Measurements from ENCODE around the gene POU6F1.

POU6F1 gene

DNA sequence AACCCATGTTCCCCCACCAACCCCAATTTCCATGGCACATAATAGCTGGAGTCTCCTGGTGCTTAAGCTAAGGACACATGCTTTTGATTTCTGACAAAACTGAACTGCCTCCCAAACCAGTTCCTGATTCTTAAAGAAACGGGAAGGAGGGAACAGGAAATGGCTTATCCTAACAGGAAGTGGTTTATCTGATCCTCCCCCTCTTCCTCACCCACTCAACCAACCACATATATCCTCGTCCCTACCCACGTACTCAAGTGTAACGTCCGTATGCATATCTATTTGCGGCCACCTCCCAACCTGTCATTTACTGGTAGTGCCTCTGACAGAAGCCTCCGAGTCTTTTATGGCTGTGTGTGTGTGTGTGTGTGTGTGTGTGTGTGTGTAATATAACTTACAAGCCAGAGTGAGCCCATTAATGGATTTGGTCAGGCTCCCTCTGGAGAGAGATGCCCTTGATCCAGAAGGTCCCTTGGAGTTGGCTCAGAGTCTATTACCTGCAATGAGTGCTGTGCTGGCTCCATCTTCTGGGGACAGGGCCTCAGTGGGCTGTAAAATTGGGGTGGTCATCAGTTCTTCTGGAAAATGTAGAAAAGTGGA lies 28.5 kb upstream of the POU6F1 start (continued):
- TF ChIP-seq PPARA (CRISPR knock-in tag; IDR thresholded peaks at IDR 0.05; ENCODE audit: borderline replicate concordance) (no peak), ZFP3 (CRISPR knock-in tag; IDR thresholded peaks at IDR 0.05) (no peak)

DNA sequence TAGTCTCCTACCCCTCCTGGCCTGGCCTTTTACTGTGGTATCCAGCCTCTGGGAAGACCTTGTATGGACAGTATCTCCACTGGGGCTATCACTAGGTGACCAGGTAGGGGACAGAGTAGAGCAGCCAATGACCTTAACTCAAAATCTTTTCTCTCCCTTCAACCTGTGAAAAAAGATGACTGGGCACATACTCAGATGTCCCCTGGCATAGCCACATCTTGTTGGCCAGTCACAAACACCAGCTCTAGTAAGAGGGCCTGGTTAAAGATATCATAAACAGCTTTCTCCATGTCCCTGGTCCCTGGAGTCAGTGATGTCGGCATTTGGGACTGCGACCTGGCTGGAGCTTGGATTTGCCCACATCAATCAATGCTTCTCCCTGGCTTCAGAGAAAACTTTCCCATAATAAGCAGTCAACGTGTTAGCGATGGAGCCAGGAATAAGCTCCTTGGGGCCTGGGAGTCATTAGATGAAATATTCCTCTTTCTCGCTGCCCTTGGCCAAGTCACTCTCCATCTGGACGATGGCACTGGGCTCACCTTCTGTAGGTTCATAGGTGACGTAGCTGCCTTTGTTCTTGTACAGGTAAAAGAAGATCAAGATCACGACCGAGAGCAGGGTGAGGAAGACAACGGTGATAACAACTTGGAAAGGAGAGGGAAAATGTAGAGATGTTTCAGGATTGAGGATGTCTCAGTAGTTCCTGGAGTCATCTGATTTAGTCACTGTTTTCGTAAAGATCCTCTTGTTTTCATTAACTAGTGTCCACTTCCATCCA lies 27.8 kb upstream of the POU6F1 start:
- ATAC-seq = no peak; the same call in 2 of the 3 replicates
- TF ChIP-seq TOX (CRISPR knock-in tag; IDR thresholded peaks at IDR 0.05; ENCODE audit: borderline replicate concordance) (no peak), BACH2 (CRISPR knock-in tag; IDR thresholded peaks at IDR 0.05; ENCODE audit: borderline replicate concordance) (no peak), ARNTL (CRISPR knock-in tag; IDR thresholded peaks at IDR 0.05; ENCODE audit: borderline replicate concordance, low read depth) (no peak), ZNF8 (CRISPR knock-in tag; IDR thresholded peaks at IDR 0.05) (no peak), ISL1 (CRISPR knock-in tag; IDR thresholded peaks at IDR 0.05) (no peak), TCF4 (CRISPR knock-in tag; IDR thresholded peaks at IDR 0.05; ENCODE audit: borderline replicate concordance) (no peak), ZC3H10 (CRISPR knock-in tag; IDR thresholded peaks at IDR 0.05) (no peak), CSDC2 (CRISPR knock-in tag; IDR thresholded peaks at IDR 0.05) (no peak), PPARA (CRISPR knock-in tag; IDR thresholded peaks at IDR 0.05; ENCODE audit: borderline replicate concordance) (no peak), SNAI2 (CRISPR knock-in tag; IDR thresholded peaks at IDR 0.05) (no peak), OSR1 (CRISPR knock-in tag; IDR thresholded peaks at IDR 0.05) (no peak), RARB (CRISPR knock-in tag; IDR thresholded peaks at IDR 0.05) (no peak), ZFP3 (CRISPR knock-in tag; IDR thresholded peaks at IDR 0.05) (no peak), GLIS3 (CRISPR knock-in tag; IDR thresholded peaks at IDR 0.05) (no peak), ESRRG (CRISPR knock-in tag; IDR thresholded peaks at IDR 0.05) (no peak), ZNF565 (CRISPR knock-in tag; conservative IDR thresholded peaks at IDR 0.05; ENCODE audit: low read depth) (no peak), ZNF70 (CRISPR knock-in tag; IDR thresholded peaks at IDR 0.05) (no peak), ZFP30 (CRISPR knock-in tag; IDR thresholded peaks at IDR 0.05) (no peak)
- TF ChIP-seq, protein P1, sequence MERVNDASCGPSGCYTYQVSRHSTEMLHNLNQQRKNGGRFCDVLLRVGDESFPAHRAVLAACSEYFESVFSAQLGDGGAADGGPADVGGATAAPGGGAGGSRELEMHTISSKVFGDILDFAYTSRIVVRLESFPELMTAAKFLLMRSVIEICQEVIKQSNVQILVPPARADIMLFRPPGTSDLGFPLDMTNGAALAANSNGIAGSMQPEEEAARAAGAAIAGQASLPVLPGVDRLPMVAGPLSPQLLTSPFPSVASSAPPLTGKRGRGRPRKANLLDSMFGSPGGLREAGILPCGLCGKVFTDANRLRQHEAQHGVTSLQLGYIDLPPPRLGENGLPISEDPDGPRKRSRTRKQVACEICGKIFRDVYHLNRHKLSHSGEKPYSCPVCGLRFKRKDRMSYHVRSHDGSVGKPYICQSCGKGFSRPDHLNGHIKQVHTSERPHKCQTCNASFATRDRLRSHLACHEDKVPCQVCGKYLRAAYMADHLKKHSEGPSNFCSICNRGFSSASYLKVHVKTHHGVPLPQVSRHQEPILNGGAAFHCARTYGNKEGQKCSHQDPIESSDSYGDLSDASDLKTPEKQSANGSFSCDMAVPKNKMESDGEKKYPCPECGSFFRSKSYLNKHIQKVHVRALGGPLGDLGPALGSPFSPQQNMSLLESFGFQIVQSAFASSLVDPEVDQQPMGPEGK (CRISPR knock-in tag; IDR thresholded peaks at IDR 0.05; ENCODE audit: borderline replicate concordance) = no peak
- TF ChIP-seq, protein P2, sequence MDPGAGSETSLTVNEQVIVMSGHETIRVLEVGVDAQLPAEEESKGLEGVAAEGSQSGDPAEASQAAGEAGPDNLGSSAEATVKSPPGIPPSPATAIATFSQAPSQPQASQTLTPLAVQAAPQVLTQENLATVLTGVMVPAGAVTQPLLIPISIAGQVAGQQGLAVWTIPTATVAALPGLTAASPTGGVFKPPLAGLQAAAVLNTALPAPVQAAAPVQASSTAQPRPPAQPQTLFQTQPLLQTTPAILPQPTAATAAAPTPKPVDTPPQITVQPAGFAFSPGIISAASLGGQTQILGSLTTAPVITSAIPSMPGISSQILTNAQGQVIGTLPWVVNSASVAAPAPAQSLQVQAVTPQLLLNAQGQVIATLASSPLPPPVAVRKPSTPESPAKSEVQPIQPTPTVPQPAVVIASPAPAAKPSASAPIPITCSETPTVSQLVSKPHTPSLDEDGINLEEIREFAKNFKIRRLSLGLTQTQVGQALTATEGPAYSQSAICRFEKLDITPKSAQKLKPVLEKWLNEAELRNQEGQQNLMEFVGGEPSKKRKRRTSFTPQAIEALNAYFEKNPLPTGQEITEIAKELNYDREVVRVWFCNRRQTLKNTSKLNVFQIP (CRISPR knock-in tag; IDR thresholded peaks at IDR 0.05; ENCODE audit: borderline replicate concordance, low read depth) = no peak

DNA sequence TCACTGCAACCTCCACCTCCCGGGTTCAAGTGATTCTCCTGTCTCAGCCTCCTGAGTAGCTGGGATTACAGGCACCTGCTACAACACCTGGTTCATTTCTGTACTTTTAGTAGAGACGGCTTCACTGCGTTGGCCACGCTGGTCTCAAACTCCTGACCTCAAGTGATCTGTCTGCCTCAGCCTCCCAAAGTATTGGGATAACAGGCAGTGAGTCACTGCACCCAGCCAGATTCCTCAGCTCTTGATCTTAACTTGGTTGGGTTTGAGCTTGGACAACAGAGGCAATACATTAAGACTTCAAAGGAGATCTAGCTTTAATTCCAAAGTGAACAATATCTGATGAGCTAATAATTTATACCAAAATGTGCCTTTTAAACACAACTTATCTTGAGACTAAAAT lies 26.4 kb upstream of the POU6F1 start:
- no peak for ATAC-seq
- TF ChIP-seq, protein P1 (CRISPR knock-in tag; IDR thresholded peaks at IDR 0.05; ENCODE audit: borderline replicate concordance) = no peak

DNA sequence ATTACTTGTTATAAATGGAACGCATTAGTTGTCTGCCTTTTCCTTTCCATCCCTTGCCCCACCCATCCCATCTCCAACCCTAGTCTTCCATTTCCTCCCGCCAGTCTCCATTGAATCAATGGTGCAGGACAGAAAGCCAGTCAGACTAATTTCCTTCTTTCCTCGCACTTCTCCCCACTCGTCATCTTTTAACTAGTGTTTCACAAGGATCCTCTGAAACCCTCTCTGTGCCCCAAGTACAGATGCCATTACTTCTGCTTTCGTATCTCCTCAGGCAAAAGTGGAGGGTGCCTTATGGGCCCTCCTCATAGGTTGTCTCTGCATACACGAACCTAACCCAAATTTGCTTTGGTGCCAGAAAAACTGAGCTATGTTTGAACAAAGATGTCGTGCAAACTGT lies 25.0 kb upstream of the POU6F1 start:
- ATAC-seq = no peak
- TF ChIP-seq, protein P3, sequence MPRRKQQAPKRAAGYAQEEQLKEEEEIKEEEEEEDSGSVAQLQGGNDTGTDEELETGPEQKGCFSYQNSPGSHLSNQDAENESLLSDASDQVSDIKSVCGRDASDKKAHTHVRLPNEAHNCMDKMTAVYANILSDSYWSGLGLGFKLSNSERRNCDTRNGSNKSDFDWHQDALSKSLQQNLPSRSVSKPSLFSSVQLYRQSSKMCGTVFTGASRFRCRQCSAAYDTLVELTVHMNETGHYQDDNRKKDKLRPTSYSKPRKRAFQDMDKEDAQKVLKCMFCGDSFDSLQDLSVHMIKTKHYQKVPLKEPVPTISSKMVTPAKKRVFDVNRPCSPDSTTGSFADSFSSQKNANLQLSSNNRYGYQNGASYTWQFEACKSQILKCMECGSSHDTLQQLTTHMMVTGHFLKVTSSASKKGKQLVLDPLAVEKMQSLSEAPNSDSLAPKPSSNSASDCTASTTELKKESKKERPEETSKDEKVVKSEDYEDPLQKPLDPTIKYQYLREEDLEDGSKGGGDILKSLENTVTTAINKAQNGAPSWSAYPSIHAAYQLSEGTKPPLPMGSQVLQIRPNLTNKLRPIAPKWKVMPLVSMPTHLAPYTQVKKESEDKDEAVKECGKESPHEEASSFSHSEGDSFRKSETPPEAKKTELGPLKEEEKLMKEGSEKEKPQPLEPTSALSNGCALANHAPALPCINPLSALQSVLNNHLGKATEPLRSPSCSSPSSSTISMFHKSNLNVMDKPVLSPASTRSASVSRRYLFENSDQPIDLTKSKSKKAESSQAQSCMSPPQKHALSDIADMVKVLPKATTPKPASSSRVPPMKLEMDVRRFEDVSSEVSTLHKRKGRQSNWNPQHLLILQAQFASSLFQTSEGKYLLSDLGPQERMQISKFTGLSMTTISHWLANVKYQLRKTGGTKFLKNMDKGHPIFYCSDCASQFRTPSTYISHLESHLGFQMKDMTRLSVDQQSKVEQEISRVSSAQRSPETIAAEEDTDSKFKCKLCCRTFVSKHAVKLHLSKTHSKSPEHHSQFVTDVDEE (CRISPR knock-in tag; IDR thresholded peaks at IDR 0.05) = no peak
- TF ChIP-seq ARNTL (CRISPR knock-in tag; IDR thresholded peaks at IDR 0.05; ENCODE audit: borderline replicate concordance, low read depth) (no peak), ZNF565 (CRISPR knock-in tag; conservative IDR thresholded peaks at IDR 0.05; ENCODE audit: low read depth) (no peak), ESRRG (CRISPR knock-in tag; IDR thresholded peaks at IDR 0.05) (no peak), PPARA (CRISPR knock-in tag; IDR thresholded peaks at IDR 0.05; ENCODE audit: borderline replicate concordance) (no peak), ISL1 (CRISPR knock-in tag; IDR thresholded peaks at IDR 0.05) (no peak), RARB (CRISPR knock-in tag; IDR thresholded peaks at IDR 0.05) (no peak), CSDC2 (CRISPR knock-in tag; IDR thresholded peaks at IDR 0.05) (no peak), ZFP3 (CRISPR knock-in tag; IDR thresholded peaks at IDR 0.05) (no peak), SNAI2 (CRISPR knock-in tag; IDR thresholded peaks at IDR 0.05) (no peak), ZFP30 (CRISPR knock-in tag; IDR thresholded peaks at IDR 0.05) (no peak), ZNF70 (CRISPR knock-in tag; IDR thresholded peaks at IDR 0.05) (no peak)
- TF ChIP-seq, protein P4, sequence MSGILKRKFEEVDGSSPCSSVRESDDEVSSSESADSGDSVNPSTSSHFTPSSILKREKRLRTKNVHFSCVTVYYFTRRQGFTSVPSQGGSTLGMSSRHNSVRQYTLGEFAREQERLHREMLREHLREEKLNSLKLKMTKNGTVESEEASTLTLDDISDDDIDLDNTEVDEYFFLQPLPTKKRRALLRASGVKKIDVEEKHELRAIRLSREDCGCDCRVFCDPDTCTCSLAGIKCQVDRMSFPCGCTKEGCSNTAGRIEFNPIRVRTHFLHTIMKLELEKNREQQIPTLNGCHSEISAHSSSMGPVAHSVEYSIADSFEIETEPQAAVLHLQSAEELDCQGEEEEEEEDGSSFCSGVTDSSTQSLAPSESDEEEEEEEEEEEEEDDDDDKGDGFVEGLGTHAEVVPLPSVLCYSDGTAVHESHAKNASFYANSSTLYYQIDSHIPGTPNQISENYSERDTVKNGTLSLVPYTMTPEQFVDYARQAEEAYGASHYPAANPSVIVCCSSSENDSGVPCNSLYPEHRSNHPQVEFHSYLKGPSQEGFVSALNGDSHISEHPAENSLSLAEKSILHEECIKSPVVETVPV (CRISPR knock-in tag; IDR thresholded peaks at IDR 0.05) = no peak
- TF ChIP-seq, protein P2 (CRISPR knock-in tag; IDR thresholded peaks at IDR 0.05; ENCODE audit: borderline replicate concordance, low read depth) = no peak
